ENCODE results near the gene DCTN1. TPM values are rescaled to one million over a fixed set of nuclear protein-coding genes. Genes with fewer than 3 reads are reported as not detected.
A peak's percentile ranks its signal among the peaks of the same experiment; 100 is the strongest.

Gene DCTN1
- total and polyA plus RNA-seq, 4 donors, result 69.9 to 142 (median 104) TPM

DNA sequence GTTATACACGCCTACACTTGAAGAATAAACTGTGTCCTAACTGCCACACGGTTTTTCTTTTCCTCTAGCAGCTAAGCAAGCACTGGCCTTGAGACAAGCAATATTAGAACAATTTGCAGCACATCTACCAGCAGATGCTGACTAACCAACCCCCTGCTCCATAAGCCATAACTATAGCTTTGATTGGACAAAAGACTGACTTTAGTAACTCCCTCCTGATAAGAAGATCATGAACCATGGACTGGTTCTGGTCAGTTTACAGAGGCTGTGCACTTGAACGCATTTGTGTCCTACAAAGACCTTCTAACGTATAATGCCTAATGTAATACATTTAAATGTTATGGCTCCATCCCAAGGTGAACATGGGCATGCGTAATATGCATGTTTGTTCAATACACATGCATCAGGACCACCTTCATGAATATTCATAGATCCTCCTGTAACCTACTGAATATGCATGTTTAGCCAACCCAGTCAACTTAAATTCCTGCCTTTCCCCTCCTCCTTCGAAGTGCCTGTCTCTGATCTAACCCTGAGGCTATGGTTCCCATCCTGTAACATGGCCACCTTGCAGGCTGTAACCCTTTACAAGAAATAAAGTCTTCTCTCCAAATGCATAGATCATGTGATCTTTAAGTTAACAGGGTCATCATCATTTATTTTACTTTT, 63.4 kb downstream of the DCTN1 start:
- 67 to 69% methylated on average over 6 of the region's 6 CpGs for whole genome bisulfite sequencing, 2 donors
- TF ChIP-seq, protein P1, sequence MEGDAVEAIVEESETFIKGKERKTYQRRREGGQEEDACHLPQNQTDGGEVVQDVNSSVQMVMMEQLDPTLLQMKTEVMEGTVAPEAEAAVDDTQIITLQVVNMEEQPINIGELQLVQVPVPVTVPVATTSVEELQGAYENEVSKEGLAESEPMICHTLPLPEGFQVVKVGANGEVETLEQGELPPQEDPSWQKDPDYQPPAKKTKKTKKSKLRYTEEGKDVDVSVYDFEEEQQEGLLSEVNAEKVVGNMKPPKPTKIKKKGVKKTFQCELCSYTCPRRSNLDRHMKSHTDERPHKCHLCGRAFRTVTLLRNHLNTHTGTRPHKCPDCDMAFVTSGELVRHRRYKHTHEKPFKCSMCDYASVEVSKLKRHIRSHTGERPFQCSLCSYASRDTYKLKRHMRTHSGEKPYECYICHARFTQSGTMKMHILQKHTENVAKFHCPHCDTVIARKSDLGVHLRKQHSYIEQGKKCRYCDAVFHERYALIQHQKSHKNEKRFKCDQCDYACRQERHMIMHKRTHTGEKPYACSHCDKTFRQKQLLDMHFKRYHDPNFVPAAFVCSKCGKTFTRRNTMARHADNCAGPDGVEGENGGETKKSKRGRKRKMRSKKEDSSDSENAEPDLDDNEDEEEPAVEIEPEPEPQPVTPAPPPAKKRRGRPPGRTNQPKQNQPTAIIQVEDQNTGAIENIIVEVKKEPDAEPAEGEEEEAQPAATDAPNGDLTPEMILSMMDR (IDR thresholded peaks at IDR 0.05; ENCODE audit: control extremely low read depth, extremely low read depth), result no peak
- Histone ChIP-seq H3K27me3 (ENCODE audit: control insufficient read depth in 3 of 3, insufficient read depth in 3 of 3, low read length in 2 of 3) (no peaks in the 10 kb centered on the region), H3K4me1 (ENCODE audit: control insufficient read depth in 5 of 5, insufficient read depth in 5 of 5, low read length in 5 of 5) (peaks cover 0 to 17% (median 4%) of the 10 kb centered on the region in 5 donors), H3K9ac (ENCODE audit: insufficient read depth in 1 of 2, low read length in 2 of 2) (no peak overlapping the region), H3K4me3 (no peak overlapping the region), H3K27ac (ENCODE audit: low read depth in 1 of 2, low read length in 1 of 2) (no peak overlapping the region), H3K36me3 (ENCODE audit: control insufficient read depth in 4 of 4, insufficient read depth in 4 of 4, low read length in 4 of 4) (peaks cover 0 to 7% (median under 1%) of the 10 kb centered on the region in 4 donors), H3K9me3 (ENCODE audit: control insufficient read depth in 4 of 4, insufficient read depth in 3 of 4, low read length in 3 of 4) (no peaks in the 10 kb centered on the region)
- ATAC-seq (ENCODE audit: insufficient read depth, low FRiP score) (no peak), DNase-seq (no peak)

DNA sequence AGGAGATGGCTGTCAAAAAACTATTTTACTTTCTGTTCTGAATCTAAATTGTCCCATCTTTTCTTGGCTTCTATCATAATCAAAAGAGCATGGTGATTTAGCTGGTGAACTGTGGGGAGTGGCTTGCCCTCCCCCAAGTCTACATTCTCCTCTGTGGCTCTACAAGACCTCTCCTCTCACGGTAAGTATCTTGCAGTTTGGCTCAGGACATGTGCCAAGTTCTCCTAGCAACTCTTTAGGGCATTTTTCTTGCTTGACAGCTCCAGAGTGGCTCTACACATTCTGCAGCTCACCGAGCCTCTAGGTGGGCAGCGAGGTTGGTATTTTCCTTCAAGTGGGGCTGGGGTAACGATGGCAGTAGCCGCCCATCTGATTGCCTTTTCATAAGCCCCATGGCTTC, 66.0 kb downstream of the DCTN1 start:
- H3K4me3 ChIP-seq, result no peak overlapping the region
- WGBS, 2 donors, result 67 to 80% methylated on average over 5 of the region's 5 CpGs
- H3K4me1 ChIP-seq (ENCODE audit: control insufficient read depth in 5 of 5, insufficient read depth in 5 of 5, low read length in 5 of 5), result peaks cover 0 to 17% (median 4%) of the 10 kb centered on the region in 5 donors
- peaks cover 0 to 4% (median 2%) of the 10 kb centered on the region in 4 donors for H3K36me3 ChIP-seq (ENCODE audit: control insufficient read depth in 4 of 4, insufficient read depth in 4 of 4, low read length in 4 of 4)
- DNase-seq, result peak in 1 of 3 donors; percentile 62
- H3K27me3 ChIP-seq (ENCODE audit: control insufficient read depth in 3 of 3, insufficient read depth in 3 of 3, low read length in 2 of 3), result no peaks in the 10 kb centered on the region
- H3K27ac ChIP-seq (ENCODE audit: low read depth in 1 of 2, low read length in 1 of 2), result no peak overlapping the region
- H3K9ac ChIP-seq (ENCODE audit: insufficient read depth in 1 of 2, low read length in 2 of 2), result no peak overlapping the region
- TF ChIP-seq, protein P1 (IDR thresholded peaks at IDR 0.05; ENCODE audit: control extremely low read depth, extremely low read depth), result no peak
- H3K9me3 ChIP-seq (ENCODE audit: control insufficient read depth in 4 of 4, insufficient read depth in 3 of 4, low read length in 3 of 4), result no peaks in the 10 kb centered on the region
- no peak for ATAC-seq (ENCODE audit: insufficient read depth, low FRiP score)

- no peak for ATAC-seq (ENCODE audit: insufficient read depth, low FRiP score)
- 55 to 56% methylated on average over 2 of the region's 2 CpGs for WGBS, 2 donors
- H3K9me3 ChIP-seq (ENCODE audit: control insufficient read depth in 4 of 4, insufficient read depth in 3 of 4, low read length in 3 of 4), result no peaks in the 10 kb centered on the region
These were observed 66.6 kb downstream of the DCTN1 start for GRCh38 chr2:74313497-74313896.

More at GRCh38 chr2:74313497-74313896, 66.6 kb downstream of the DCTN1 start:
- H3K9ac ChIP-seq (ENCODE audit: insufficient read depth in 1 of 2, low read length in 2 of 2), result no peak overlapping the region
- H3K4me3 ChIP-seq, result no peak overlapping the region
- TF ChIP-seq, protein P1 (IDR thresholded peaks at IDR 0.05; ENCODE audit: control extremely low read depth, extremely low read depth), result no peak
- no peak for DNase-seq
- no peak overlapping the region for H3K27ac ChIP-seq (ENCODE audit: low read depth in 1 of 2, low read length in 1 of 2)
- no peaks in the 10 kb centered on the region for H3K27me3 ChIP-seq (ENCODE audit: control insufficient read depth in 3 of 3, insufficient read depth in 3 of 3, low read length in 2 of 3)
- peaks cover 0 to 4% (median 2%) of the 10 kb centered on the region in 4 donors for H3K36me3 ChIP-seq (ENCODE audit: control insufficient read depth in 4 of 4, insufficient read depth in 4 of 4, low read length in 4 of 4)
- peaks cover 0 to 17% (median 4%) of the 10 kb centered on the region in 5 donors for H3K4me1 ChIP-seq (ENCODE audit: control insufficient read depth in 5 of 5, insufficient read depth in 5 of 5, low read length in 5 of 5)

All from lung (tissue), 12 donors.